Fibroblast of villous mesenchyme (primary cell): Measurements from ENCODE around the gene TSC1. TPM values are rescaled to one million over a fixed set of nuclear protein-coding genes. Genes with fewer than 3 reads are reported as not detected.

Experiments
- DNase-seq: peaks from one replicate; pipeline ENCODE4 v3.0.0-alpha.2; 2010; ENCODE audit warnings: low read depth
- H3K4me3 ChIP-seq: 2 replicates; pipeline ENCODE4 v1.5.1; 2011; ENCODE audit warnings: low read depth, mild to moderate bottlenecking, low read length
- total RNA-seq: library from RNA; depleted of rRNA; stranded (reverse); fragments of >200 nt; gene quantifications from 2 replicates; pipeline ENCODE4 v1.2.3, GENCODE V29; 2012
- TF ChIP-seq, protein P1 (sequence below): IDR thresholded peaks from 2 replicates; pipeline ENCODE4 v1.5.1; 2012; ENCODE audit warnings: low read depth, mild to moderate bottlenecking, low read length; ENCODE audit not compliant: insufficient read depth

The TSC1 gene
- total RNA-seq, 1 donor = 65.2 TPM

DNA sequence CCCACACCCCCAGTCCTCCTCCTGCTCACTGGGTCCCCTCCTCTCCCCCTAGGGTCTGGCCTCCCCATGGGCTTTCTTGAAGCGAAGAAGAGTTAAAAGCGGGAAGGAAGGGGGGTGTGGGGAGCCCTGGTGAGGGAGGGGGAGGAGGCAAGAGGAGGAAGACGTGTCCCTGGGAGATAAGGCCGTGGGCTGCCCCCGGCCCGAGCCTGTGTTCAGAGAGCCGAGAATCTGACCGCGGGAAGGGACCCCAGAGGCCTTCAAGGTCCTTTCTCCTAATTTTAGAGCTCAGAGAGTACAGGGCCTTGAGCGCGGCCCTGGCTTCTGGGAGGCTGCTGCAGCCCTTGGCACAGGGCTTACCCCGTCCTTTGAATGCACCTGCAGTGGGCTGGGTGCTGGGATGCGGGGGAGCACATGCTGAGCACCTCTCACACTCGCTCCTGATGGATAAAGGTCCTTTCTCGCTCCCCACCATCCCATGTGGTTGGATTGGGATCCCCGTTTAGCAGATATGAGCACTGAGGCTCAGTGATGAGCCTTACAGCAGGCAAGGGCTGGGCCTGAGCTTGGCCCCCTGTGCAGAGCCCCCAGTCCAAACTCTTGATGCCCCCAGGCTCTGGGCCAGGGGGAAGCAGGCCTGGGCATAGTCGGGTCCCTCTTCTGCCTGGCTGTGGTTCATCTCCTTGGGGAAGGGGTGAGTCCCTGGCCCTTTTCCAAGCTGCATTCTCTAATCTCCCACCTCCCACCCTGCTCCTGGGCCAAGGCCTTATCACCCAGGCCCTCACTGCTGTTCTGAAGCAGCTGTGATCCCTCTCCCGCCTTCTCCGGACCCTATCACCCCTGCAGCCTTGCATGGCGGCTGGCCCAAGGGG is 40.0 kb upstream of the TSC1 start:
- no peak overlapping the region for H3K4me3 ChIP-seq
- no peak for DNase-seq
- TF ChIP-seq, protein P1, sequence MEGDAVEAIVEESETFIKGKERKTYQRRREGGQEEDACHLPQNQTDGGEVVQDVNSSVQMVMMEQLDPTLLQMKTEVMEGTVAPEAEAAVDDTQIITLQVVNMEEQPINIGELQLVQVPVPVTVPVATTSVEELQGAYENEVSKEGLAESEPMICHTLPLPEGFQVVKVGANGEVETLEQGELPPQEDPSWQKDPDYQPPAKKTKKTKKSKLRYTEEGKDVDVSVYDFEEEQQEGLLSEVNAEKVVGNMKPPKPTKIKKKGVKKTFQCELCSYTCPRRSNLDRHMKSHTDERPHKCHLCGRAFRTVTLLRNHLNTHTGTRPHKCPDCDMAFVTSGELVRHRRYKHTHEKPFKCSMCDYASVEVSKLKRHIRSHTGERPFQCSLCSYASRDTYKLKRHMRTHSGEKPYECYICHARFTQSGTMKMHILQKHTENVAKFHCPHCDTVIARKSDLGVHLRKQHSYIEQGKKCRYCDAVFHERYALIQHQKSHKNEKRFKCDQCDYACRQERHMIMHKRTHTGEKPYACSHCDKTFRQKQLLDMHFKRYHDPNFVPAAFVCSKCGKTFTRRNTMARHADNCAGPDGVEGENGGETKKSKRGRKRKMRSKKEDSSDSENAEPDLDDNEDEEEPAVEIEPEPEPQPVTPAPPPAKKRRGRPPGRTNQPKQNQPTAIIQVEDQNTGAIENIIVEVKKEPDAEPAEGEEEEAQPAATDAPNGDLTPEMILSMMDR = no peak

DNA sequence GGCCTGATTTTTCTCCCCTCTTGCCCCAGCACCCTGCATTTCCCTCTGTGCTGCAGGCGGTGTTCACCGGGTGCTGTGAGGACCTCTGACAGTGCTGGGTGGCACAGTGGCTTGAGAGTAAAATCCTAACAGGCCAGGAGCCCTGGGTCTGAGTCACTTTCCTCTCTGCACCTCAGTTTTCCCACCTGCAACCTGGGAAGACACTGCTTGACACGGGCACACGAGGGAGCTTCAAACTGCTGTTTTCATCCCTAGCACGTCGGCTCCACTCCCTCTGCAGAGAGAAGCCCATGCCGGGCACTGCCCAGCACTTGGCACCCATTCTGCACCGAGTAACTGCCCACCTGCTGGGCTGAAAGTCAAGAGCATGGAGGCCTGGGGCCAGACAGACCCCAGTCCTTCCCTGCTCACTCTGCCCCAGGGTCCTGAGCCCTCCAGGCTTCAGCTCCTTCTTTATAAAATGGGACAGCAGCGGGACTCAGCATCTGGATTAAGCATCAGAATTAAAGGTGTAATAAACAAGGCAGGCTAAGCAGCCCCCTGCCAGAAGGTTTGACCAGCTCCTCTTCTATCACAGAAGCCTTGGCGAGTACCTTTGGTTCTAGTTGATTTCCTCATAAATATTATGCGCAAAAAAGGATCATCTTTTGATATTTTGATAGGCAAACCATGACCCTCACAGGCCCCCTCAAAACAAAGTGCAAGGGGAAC is 39.2 kb upstream of the TSC1 start:
- TF ChIP-seq, protein P1 = no peak
- H3K4me3 ChIP-seq = no peak overlapping the region
- no peak for DNase-seq

DNA sequence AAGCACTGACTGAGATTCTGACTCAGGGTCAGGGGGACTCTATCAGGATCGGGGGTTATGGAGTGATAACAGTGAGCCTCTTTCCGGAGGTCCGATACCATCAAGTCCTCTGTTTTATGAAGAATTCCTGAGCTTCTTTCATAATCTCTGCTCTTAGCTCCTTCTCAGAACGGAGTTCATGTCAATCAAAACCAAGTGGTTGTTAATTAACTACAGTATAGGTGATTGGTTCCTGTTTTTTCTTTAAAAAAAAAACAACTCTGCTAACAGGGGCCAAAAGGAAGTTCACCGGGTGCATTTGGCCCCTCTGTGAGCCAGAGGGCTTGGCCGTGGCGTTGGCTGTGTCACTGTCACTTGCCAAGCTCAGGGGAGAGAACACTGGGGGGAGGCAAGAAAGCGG is 38.0 kb upstream of the TSC1 start:
- TF ChIP-seq, protein P1 = no peak
- no peak for DNase-seq
- H3K4me3 ChIP-seq = no peak overlapping the region

DNA sequence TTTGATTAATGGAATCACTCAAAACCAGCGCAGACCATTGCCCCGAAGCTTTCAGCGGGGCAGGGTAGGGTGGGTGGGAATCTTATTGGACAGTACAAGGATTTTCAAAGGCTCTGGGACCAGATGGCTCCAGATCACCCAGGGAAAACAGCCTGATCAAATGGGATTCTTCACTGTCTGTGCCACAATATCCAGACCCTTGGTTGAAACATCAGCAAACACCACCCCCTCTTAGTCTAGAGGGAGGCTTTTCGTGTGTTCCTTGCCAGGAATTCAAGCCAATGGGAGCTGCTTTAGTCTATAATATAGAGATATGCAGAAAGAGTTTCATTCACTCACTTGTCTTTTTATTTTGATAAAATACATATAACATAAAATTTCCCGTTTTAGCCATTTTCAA is 35.7 kb upstream of the TSC1 start:
- no peak for DNase-seq
- TF ChIP-seq, protein P1 = no peak
- no peak overlapping the region for H3K4me3 ChIP-seq

DNA sequence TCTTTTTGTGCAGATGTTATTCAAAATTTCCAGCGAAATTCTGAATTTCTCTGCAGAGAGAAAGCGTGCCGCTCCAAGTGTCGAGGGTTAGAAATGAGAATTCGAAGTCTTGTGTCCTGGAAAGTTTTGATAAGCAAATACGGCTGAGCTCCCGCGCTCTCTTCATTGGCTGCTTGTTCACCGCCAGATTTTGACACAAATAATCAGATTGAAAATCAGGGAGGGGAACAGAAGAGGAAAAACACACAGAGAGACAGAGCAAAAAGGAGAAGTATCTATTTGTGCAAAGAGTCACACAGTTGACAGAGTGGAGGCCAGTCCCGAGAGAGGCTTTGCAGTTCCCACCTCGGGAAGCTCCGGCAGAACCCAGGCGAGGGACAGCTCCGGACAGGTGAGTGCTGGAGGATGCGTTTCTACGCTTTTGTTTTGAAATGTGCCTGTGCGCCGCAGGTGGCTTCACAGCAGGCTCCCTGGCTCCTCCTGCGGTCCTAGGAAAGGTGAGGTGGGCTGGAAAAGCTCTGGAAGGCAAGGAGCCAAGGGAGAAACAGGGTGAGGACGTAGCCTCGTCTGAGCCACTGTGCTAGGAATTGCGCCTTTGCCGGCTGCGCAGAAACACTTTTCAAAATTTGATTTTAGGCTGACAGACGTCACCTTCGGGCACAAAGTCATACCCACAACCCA is 34.2 kb upstream of the TSC1 start, which contains the start of gene GFI1B:
Gene GFI1B (plus strand): TSS at position 244 of the 681 bp plus-strand sequence. CDS start 7,985 bp downstream, outside the sequence.
- no peak within 1 kb of the TSS for H3K4me3 ChIP-seq
- TF ChIP-seq, protein P1 = no peak
- no peak for DNase-seq

DNA sequence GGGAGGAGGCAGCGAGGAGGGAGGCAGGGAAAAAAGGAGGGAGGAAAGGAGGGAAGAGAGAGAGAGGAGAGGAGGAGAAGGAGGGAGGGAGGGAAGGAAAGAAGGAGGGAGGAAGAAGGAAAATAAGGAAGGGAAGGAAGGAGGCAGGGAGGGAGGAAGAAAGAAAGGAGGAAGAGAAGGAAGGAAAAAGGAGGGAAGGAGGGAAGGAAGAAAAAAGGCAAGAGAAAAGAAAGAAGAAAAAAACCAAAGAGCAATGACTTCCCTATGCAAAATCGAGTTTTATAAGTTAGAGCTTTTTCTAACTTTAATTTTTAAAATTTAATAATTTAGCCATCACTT is 33.7 kb upstream of the TSC1 start:
- TF ChIP-seq, protein P1 = no peak
- no peak overlapping the region for H3K4me3 ChIP-seq
- no peak for DNase-seq
